CD14-positive monocyte (primary cell): Measurements from ENCODE around the gene MEIS1. TPM values are rescaled to one million over a fixed set of nuclear protein-coding genes. Genes with fewer than 3 reads are reported as not detected.

Experiments
- DNase-seq, 3 donors: peaks; one replicate each; pipeline ENCODE4 v3.0.0-alpha.2; 2011 to 2022
- H2AFZ ChIP-seq: 2 replicates; pipeline ENCODE4 v1.6.0; 2012; ENCODE audit warnings: mild to moderate bottlenecking, low read depth, low read length, inconsistent platforms; ENCODE audit not compliant: insufficient read depth, poor library complexity, severe bottlenecking
- H3K27ac ChIP-seq, 2 donors: 1 replicate in 1 of 2; 2 replicates in 1 of 2; pipeline ENCODE4 v1.5.1; 2012 to 2013; ENCODE audit warnings: low read length in 2 of 2, control low read depth in 1 of 2, inconsistent platforms in 1 of 2, low read depth in 1 of 2, mild to moderate bottlenecking in 1 of 2
- H3K27me3 ChIP-seq, 2 donors: one replicate each; pipeline versions ENCODE4 v1.6.0 to v1.6.1; 2011 to 2013; ENCODE audit warnings: low read length in 2 of 2; ENCODE audit not compliant: control insufficient read depth in 2 of 2, insufficient read depth in 2 of 2
- H3K36me3 ChIP-seq, 2 donors: replicated peaks in 1 of 2; 1 replicate in 1 of 2; 2 replicates in 1 of 2; pipeline versions ENCODE4 v1.5.1 to v1.6.1; 2012 to 2013; ENCODE audit warnings: low read length in 2 of 2, control low read depth in 1 of 2, inconsistent platforms in 1 of 2, mild to moderate bottlenecking in 1 of 2; ENCODE audit not compliant: insufficient read depth in 2 of 2, control insufficient read depth in 1 of 2
- H3K4me1 ChIP-seq, 2 donors: 1 replicate in 1 of 2; 2 replicates in 1 of 2; pipeline versions ENCODE4 v1.5.1 to v1.6.1; 2012 to 2013; ENCODE audit warnings: low read length in 2 of 2, control low read depth in 1 of 2, inconsistent platforms in 1 of 2, mild to moderate bottlenecking in 1 of 2, moderate library complexity in 1 of 2; ENCODE audit not compliant: insufficient read depth in 2 of 2, control insufficient read depth in 1 of 2
- H3K4me2 ChIP-seq: replicated peaks from 2 replicates; pipeline ENCODE3; 2012; ENCODE audit warnings: low read length, moderate library complexity, mild to moderate bottlenecking; ENCODE audit not compliant: poor library complexity, severe bottlenecking; ENCODE audit errors: extremely low read depth
- H3K4me3 ChIP-seq, 3 experiments: fragments of 200-600 bp in 1 of 3; sonication (generic) in 1 of 3; replicated peaks in 1 of 3; 1 replicate in 2 of 3; 2 replicates in 1 of 3; pipeline ENCODE4 v1.5.1; 2011 to 2013; ENCODE audit warnings: low read length in 3 of 3, mild to moderate bottlenecking in 3 of 3, control low read depth in 2 of 3, low read depth in 2 of 3, inconsistent platforms in 1 of 3, moderate library complexity in 1 of 3
- H3K79me2 ChIP-seq: 2 replicates; pipeline ENCODE4 v1.6.0; 2012; ENCODE audit warnings: mild to moderate bottlenecking, control low read depth, inconsistent platforms, low read length, moderate library complexity; ENCODE audit not compliant: insufficient read depth
- H3K9ac ChIP-seq: 2 replicates; pipeline ENCODE4 v1.6.0; 2017; ENCODE audit warnings: low read length, mild to moderate bottlenecking; ENCODE audit not compliant: insufficient read depth, poor library complexity, severe bottlenecking
- H3K9me3 ChIP-seq, 2 donors: replicated peaks in 1 of 2; 1 replicate in 1 of 2; 2 replicates in 1 of 2; pipeline versions ENCODE4 v1.5.1 to v1.6.1; 2012 to 2013; ENCODE audit warnings: low read length in 2 of 2, control low read depth in 1 of 2; ENCODE audit not compliant: control insufficient read depth in 1 of 2, insufficient read depth in 1 of 2
- H4K20me1 ChIP-seq: 2 replicates; pipeline ENCODE4 v1.6.0; 2012; ENCODE audit warnings: mild to moderate bottlenecking, low read length, control low read depth, moderate library complexity; ENCODE audit not compliant: insufficient read depth
- H3K27ac Mint-ChIP-seq, 7 donors: one replicate each; pipeline ENCODE4 v1.8.0; 2020; ENCODE audit warnings: mild to moderate bottlenecking in 7 of 7, mixed read lengths in 7 of 7, moderate library complexity in 6 of 7, inconsistent platforms in 2 of 7
- H3K27me3 Mint-ChIP-seq, 3 donors: one replicate each; pipeline ENCODE4 v1.8.0; 2021 to 2022; ENCODE audit warnings: low read depth in 3 of 3, mild to moderate bottlenecking in 3 of 3, mixed read lengths in 3 of 3, moderate library complexity in 3 of 3, inconsistent platforms in 1 of 3
- H3K36me3 Mint-ChIP-seq, 2 donors: one replicate each; pipeline ENCODE4 v1.8.0; 2020; ENCODE audit warnings: mixed read lengths in 2 of 2, inconsistent platforms in 1 of 2, mild to moderate bottlenecking in 1 of 2
- H3K4me1 Mint-ChIP-seq: one replicate; pipeline ENCODE4 v1.8.0; 2020; ENCODE audit warnings: mild to moderate bottlenecking, mixed read lengths
- H3K4me3 Mint-ChIP-seq, 2 donors: one replicate each; pipeline ENCODE4 v1.8.0; 2020; ENCODE audit warnings: mild to moderate bottlenecking in 2 of 2, mixed read lengths in 2 of 2, moderate library complexity in 1 of 2
- H3K9me3 Mint-ChIP-seq, 7 donors: one replicate each; pipeline ENCODE4 v1.8.0; 2020 to 2022; ENCODE audit warnings: mixed read lengths in 7 of 7, mild to moderate bottlenecking in 6 of 7, moderate library complexity in 6 of 7, inconsistent platforms in 2 of 7
- WGBS: methylation state at CpG from one replicate; pipeline ENCODE4 v1.1.5; 2013; ENCODE audit warnings: missing lambda C conversion rate; ENCODE audit not compliant: insufficient coverage; 5-methylcytosine and 5-hydroxymethylcytosine counted together
- intact Hi-C, 2 donors: fragments of 100-400 bp; cut with micrococcal nuclease; formaldehyde crosslinking; loops; one replicate each; pipeline versions ENCODE4 v1.15.0 to v1.15.1; 2023
- polyA plus RNA-seq, 3 donors: library from polyadenylated mRNA; depleted of rRNA in 1 of 3; unstranded in 2 of 3; stranded (reverse) in 1 of 3; fragments of 300-500 nt in 2 of 3; fragments of >200 nt in 1 of 3; fragmentation: Illumina TruSeq in 2 of 3; gene quantifications; 1 replicate in 2 of 3; 2 replicates in 1 of 3; pipeline ENCODE4 v1.2.3, GENCODE V29; 2012 to 2021
- TF ChIP-seq, protein P1 (sequence below): fragments of 200-600 bp; IDR thresholded peaks from one replicate; pipeline ENCODE4 v1.8.0; 2022; ENCODE audit warnings: antibody characterized with exemption, mild to moderate bottlenecking

Gene MEIS1
- polyA plus RNA-seq, 3 donors, result 0.09 to 0.40 TPM; not detected in 1

DNA sequence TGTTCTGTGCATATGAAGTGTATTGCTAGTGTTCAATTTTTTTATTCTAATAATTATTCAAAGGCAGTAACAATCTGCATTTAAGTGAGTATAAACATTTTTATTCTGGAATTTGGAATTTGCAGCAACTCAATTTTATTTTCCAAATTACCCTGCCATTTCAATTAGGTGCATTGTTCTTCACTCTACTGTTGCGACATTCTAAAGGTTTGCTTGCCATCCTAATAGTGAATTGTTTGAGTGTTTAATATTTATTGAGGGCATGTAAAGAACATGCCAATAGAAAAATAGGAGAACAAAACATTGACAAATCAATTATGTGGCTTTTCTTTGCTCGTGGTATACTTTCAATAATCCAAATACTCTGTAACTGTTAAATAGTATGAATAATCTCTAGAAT is 18.0 kb downstream of the MEIS1 start:
- no peak overlapping the region for H3K27ac ChIP-seq
- no peak overlapping the region for H3K4me3 ChIP-seq
- TF ChIP-seq, protein P1, sequence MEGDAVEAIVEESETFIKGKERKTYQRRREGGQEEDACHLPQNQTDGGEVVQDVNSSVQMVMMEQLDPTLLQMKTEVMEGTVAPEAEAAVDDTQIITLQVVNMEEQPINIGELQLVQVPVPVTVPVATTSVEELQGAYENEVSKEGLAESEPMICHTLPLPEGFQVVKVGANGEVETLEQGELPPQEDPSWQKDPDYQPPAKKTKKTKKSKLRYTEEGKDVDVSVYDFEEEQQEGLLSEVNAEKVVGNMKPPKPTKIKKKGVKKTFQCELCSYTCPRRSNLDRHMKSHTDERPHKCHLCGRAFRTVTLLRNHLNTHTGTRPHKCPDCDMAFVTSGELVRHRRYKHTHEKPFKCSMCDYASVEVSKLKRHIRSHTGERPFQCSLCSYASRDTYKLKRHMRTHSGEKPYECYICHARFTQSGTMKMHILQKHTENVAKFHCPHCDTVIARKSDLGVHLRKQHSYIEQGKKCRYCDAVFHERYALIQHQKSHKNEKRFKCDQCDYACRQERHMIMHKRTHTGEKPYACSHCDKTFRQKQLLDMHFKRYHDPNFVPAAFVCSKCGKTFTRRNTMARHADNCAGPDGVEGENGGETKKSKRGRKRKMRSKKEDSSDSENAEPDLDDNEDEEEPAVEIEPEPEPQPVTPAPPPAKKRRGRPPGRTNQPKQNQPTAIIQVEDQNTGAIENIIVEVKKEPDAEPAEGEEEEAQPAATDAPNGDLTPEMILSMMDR, result no peak
- no peaks in the 10 kb centered on the region for H3K9me3 Mint-ChIP-seq
- no peaks in the 10 kb centered on the region for H3K36me3 ChIP-seq
- H3K79me2 ChIP-seq, result no peaks in the 10 kb centered on the region
- intact Hi-C loops, result no loop called here
- no peak overlapping the region for H3K27ac Mint-ChIP-seq
- H3K4me1 Mint-ChIP-seq, result no peaks in the 10 kb centered on the region
- H4K20me1 ChIP-seq, result no peaks in the 10 kb centered on the region
- H3K36me3 Mint-ChIP-seq, result peaks cover 0 to under 1% of the 10 kb centered on the region in 2 donors
- H3K4me3 Mint-ChIP-seq, result no peak overlapping the region
- WGBS, result no CpG with 5 or more reads among the region's 2 CpGs
- peaks cover 0 to 4% of the 10 kb centered on the region in 2 donors for H3K27me3 ChIP-seq
- H3K4me1 ChIP-seq, result no peaks in the 10 kb centered on the region
- H3K4me2 ChIP-seq, result no peak overlapping the region
- peaks cover under 1 to 5% (median 3%) of the 10 kb centered on the region in 3 donors for H3K27me3 Mint-ChIP-seq
- no peaks in the 10 kb centered on the region for H3K9me3 ChIP-seq
- H2AFZ ChIP-seq, result no peak overlapping the region
- H3K9ac ChIP-seq, result no peak overlapping the region
- DNase-seq, result no peak

- H3K4me1 Mint-ChIP-seq, result no peaks in the 10 kb centered on the region
- DNase-seq, result no peak
- intact Hi-C loops, result no loop called here
- H3K9me3 Mint-ChIP-seq, result no peaks in the 10 kb centered on the region
- Histone ChIP-seq H3K27me3 (no peaks in the 10 kb centered on the region), H3K27ac (no peak overlapping the region), H3K79me2 (no peaks in the 10 kb centered on the region), H3K9ac (no peak overlapping the region), H3K4me1 (no peaks in the 10 kb centered on the region), H2AFZ (no peak overlapping the region), H3K9me3 (no peaks in the 10 kb centered on the region), H3K4me3 (no peak overlapping the region), H3K36me3 (no peaks in the 10 kb centered on the region), H4K20me1 (no peaks in the 10 kb centered on the region), H3K4me2 (no peak overlapping the region)
- TF ChIP-seq, protein P1, result no peak
- WGBS, result no CpG with 5 or more reads among the region's 2 CpGs
- H3K27me3 Mint-ChIP-seq, result peaks cover 0 to 2% (median 1%) of the 10 kb centered on the region in 3 donors
- no peak overlapping the region for H3K27ac Mint-ChIP-seq
- no peak overlapping the region for H3K4me3 Mint-ChIP-seq
- no peaks in the 10 kb centered on the region for H3K36me3 Mint-ChIP-seq
Measured at GRCh38 chr2:66455490-66455889, 20.6 kb downstream of the MEIS1 start.
